ENCODE results near the gene CNOT1.
A peak's percentile ranks its signal among the peaks of the same experiment; 100 is the strongest.
"Not testable (repeated sequence)": the region's sequence is repeated elsewhere in the genome, so short reads cannot be mapped to it uniquely, and the experiment has no call there.

CNOT1 gene

GRCh38 chr16:58614212-58614611 lies 15.4 kb downstream of the CNOT1 start:
- TF ChIP-seq CSRNP3 (CRISPR knock-in tag; IDR thresholded peaks at IDR 0.05): no peak
- TF ChIP-seq POU6F1 (CRISPR knock-in tag; IDR thresholded peaks at IDR 0.05; ENCODE audit: borderline replicate concordance, low read depth): no peak
- TF ChIP-seq PATZ1 (CRISPR knock-in tag; IDR thresholded peaks at IDR 0.05; ENCODE audit: borderline replicate concordance): no peak
- no peak for TF ChIP-seq ZFP30 (CRISPR knock-in tag; IDR thresholded peaks at IDR 0.05)
- TF ChIP-seq GLIS3 (CRISPR knock-in tag; IDR thresholded peaks at IDR 0.05): no peak
- no peak for TF ChIP-seq CSDC2 (CRISPR knock-in tag; IDR thresholded peaks at IDR 0.05)
- TF ChIP-seq ZNF565 (CRISPR knock-in tag; conservative IDR thresholded peaks at IDR 0.05; ENCODE audit: low read depth): no peak
- TF ChIP-seq ZFP3 (CRISPR knock-in tag; IDR thresholded peaks at IDR 0.05): no peak
- TF ChIP-seq OSR1 (CRISPR knock-in tag; IDR thresholded peaks at IDR 0.05): no peak
- TF ChIP-seq ESRRG (CRISPR knock-in tag; IDR thresholded peaks at IDR 0.05): no peak
- no peak for TF ChIP-seq CREB5 (CRISPR knock-in tag; IDR thresholded peaks at IDR 0.05; ENCODE audit: low read depth)
- ATAC-seq: peak; percentile 70

- not testable (repeated sequence) for ATAC-seq
Observed at GRCh38 chr16:58612965-58613364, 16.7 kb downstream of the CNOT1 start.

GRCh38 chr16:58608601-58609136 lies 21.0 kb downstream of the CNOT1 start:
- ATAC-seq: no peak
- TF ChIP-seq ZNF8 (CRISPR knock-in tag; IDR thresholded peaks at IDR 0.05) (peak; percentile 90), GLIS3 (CRISPR knock-in tag; IDR thresholded peaks at IDR 0.05) (no peak)

- ATAC-seq: no peak
- TF ChIP-seq ZNF8 (CRISPR knock-in tag; IDR thresholded peaks at IDR 0.05): no peak
- TF ChIP-seq CREB5 (CRISPR knock-in tag; IDR thresholded peaks at IDR 0.05; ENCODE audit: low read depth): no peak
- TF ChIP-seq PATZ1 (CRISPR knock-in tag; IDR thresholded peaks at IDR 0.05; ENCODE audit: borderline replicate concordance): no peak
- TF ChIP-seq ISL1 (CRISPR knock-in tag; IDR thresholded peaks at IDR 0.05): no peak
- TF ChIP-seq CSRNP3 (CRISPR knock-in tag; IDR thresholded peaks at IDR 0.05): no peak
Observed at GRCh38 chr16:58605562-58605961, 24.1 kb downstream of the CNOT1 start.

GRCh38 chr16:58591083-58591482 lies 38.5 kb downstream of the CNOT1 start:
- ATAC-seq: no peak
- TF ChIP-seq RARB (CRISPR knock-in tag; IDR thresholded peaks at IDR 0.05) (no peak), OSR1 (CRISPR knock-in tag; IDR thresholded peaks at IDR 0.05) (no peak), SNAI2 (CRISPR knock-in tag; IDR thresholded peaks at IDR 0.05) (no peak), CSDC2 (CRISPR knock-in tag; IDR thresholded peaks at IDR 0.05) (no peak), CSRNP3 (CRISPR knock-in tag; IDR thresholded peaks at IDR 0.05) (no peak), ZNF565 (CRISPR knock-in tag; conservative IDR thresholded peaks at IDR 0.05; ENCODE audit: low read depth) (no peak), PPARA (CRISPR knock-in tag; IDR thresholded peaks at IDR 0.05; ENCODE audit: borderline replicate concordance) (no peak), CREB5 (CRISPR knock-in tag; IDR thresholded peaks at IDR 0.05; ENCODE audit: low read depth) (no peak), ZFP3 (CRISPR knock-in tag; IDR thresholded peaks at IDR 0.05) (no peak), ESRRG (CRISPR knock-in tag; IDR thresholded peaks at IDR 0.05) (no peak), ZC3H10 (CRISPR knock-in tag; IDR thresholded peaks at IDR 0.05) (no peak), ISL1 (CRISPR knock-in tag; IDR thresholded peaks at IDR 0.05) (no peak), ZFP30 (CRISPR knock-in tag; IDR thresholded peaks at IDR 0.05) (no peak)
